Muscle of leg (tissue), 16 donors: ENCODE results near the gene SRL. TPM values are rescaled to one million over a fixed set of nuclear protein-coding genes. Genes with fewer than 3 reads are reported as not detected.

ENCODE experiments used
- DNase-seq: peaks from one replicate; pipeline ENCODE4 v3.0.0; 2013
- H3K27ac ChIP-seq: one replicate; pipeline ENCODE4 v1.5.1; 2013; ENCODE audit warnings: mild to moderate bottlenecking, low read length, control low read depth
- H3K27me3 ChIP-seq: one replicate; pipeline ENCODE4 v1.6.1; 2013; ENCODE audit warnings: low read length; ENCODE audit not compliant: control insufficient read depth, insufficient read depth
- H3K36me3 ChIP-seq: one replicate; pipeline ENCODE4 v1.6.1; 2013; ENCODE audit warnings: low read length; ENCODE audit not compliant: control insufficient read depth, insufficient read depth
- H3K4me1 ChIP-seq: one replicate; pipeline ENCODE4 v1.6.1; 2013; ENCODE audit warnings: low read length; ENCODE audit not compliant: control insufficient read depth, insufficient read depth
- H3K4me3 ChIP-seq: one replicate; pipeline ENCODE4 v1.5.1; 2013; ENCODE audit warnings: low read length, control low read depth
- H3K9me3 ChIP-seq: replicated peaks from 2 replicates; pipeline ENCODE4 v1.6.1; 2013; ENCODE audit warnings: low read depth, low read length; ENCODE audit not compliant: control insufficient read depth
- WGBS: methylation state at CpG from one replicate; pipeline ENCODE4 v1.1.5; 2013; ENCODE audit warnings: missing lambda C conversion rate; ENCODE audit not compliant: insufficient coverage; 5-methylcytosine and 5-hydroxymethylcytosine counted together
- long read RNA-seq, 11 donors: transcript quantifications; one replicate each; lab custom pipeline, GENCODE V29; 2026
- polyA plus RNA-seq, 8 donors: library from polyadenylated mRNA; unstranded; fragments of 120-200 nt; gene quantifications; one replicate each; pipeline versions ENCODE4 v1.2.1 to v1.2.3, GENCODE V29; 2013; ENCODE audit warnings: inconsistent platforms in 1 of 8, low replicate concordance in 1 of 8; ENCODE audit not compliant: insufficient read length in 8 of 8, insufficient read depth in 1 of 8
- total RNA-seq: library from RNA; stranded (reverse); fragments of 120-200 nt; gene quantifications from one replicate; pipeline ENCODE4 v1.2.4, GENCODE V29; 2013

Gene SRL
- total RNA-seq (365 TPM), polyA plus RNA-seq (100 to 1,000 TPM; 377 to 639 (median 502) TPM)
- long read RNA-seq, donor 1, full-length matches to known transcripts, result 51 of 61 reads
- long read RNA-seq, donor 1, partial matches to known transcripts, result 10 of 61 reads
- long read RNA-seq, donor 1, other reads (novel, unspliced or antisense), result 0 of 61 reads
- long read RNA-seq, donor 2, full-length matches to known transcripts, result 31 of 31 reads
- long read RNA-seq, donor 2, partial matches to known transcripts, result 0 of 31 reads
- long read RNA-seq, donor 2, other reads (novel, unspliced or antisense), result 0 of 31 reads
- long read RNA-seq, donor 3, full-length matches to known transcripts, result 109 of 170 reads
- long read RNA-seq, donor 3, partial matches to known transcripts, result 48 of 170 reads
- long read RNA-seq, donor 3, other reads (novel, unspliced or antisense), result 13 of 170 reads
- long read RNA-seq, donor 4, full-length matches to known transcripts, result 133 of 188 reads
- long read RNA-seq, donor 4, partial matches to known transcripts, result 40 of 188 reads
- long read RNA-seq, donor 4, other reads (novel, unspliced or antisense), result 15 of 188 reads
- long read RNA-seq, donor 5, full-length matches to known transcripts, result 193 of 286 reads
- long read RNA-seq, donor 5, partial matches to known transcripts, result 69 of 286 reads
- long read RNA-seq, donor 5, other reads (novel, unspliced or antisense), result 24 of 286 reads
- long read RNA-seq, donor 6, full-length matches to known transcripts, result 269 of 365 reads
- long read RNA-seq, donor 6, partial matches to known transcripts, result 90 of 365 reads
- long read RNA-seq, donor 6, other reads (novel, unspliced or antisense), result 6 of 365 reads
- long read RNA-seq, donor 7, full-length matches to known transcripts, result 148 of 192 reads
- long read RNA-seq, donor 7, partial matches to known transcripts, result 44 of 192 reads
- long read RNA-seq, donor 7, other reads (novel, unspliced or antisense), result 0 of 192 reads
- long read RNA-seq, donor 8, full-length matches to known transcripts, result 66 of 78 reads
- long read RNA-seq, donor 8, partial matches to known transcripts, result 6 of 78 reads
- long read RNA-seq, donor 8, other reads (novel, unspliced or antisense), result 6 of 78 reads
- long read RNA-seq, donor 9, full-length matches to known transcripts, result 126 of 200 reads
- long read RNA-seq, donor 9, partial matches to known transcripts, result 74 of 200 reads
- long read RNA-seq, donor 9, other reads (novel, unspliced or antisense), result 0 of 200 reads
- long read RNA-seq, donor 10, full-length matches to known transcripts, result 167 of 939 reads
- long read RNA-seq, donor 10, partial matches to known transcripts, result 761 of 939 reads
- long read RNA-seq, donor 10, other reads (novel, unspliced or antisense), result 11 of 939 reads
- long read RNA-seq, donor 11, full-length matches to known transcripts, result 93 of 128 reads
- long read RNA-seq, donor 11, partial matches to known transcripts, result 35 of 128 reads
- long read RNA-seq, donor 11, other reads (novel, unspliced or antisense), result 0 of 128 reads

GRCh38 chr16:4241928-4242283 lies at the start of gene SRL:
Gene SRL (minus strand): TSS chr16:4242080. CDS start chr16:4242067, 13 bp downstream.
- H3K9me3 ChIP-seq, result no peaks in the 10 kb centered on the region
- peaks cover 97% of the 10 kb centered on the region for H3K4me1 ChIP-seq
- H3K27me3 ChIP-seq, result no peaks in the 10 kb centered on the region
- peak within 1 kb of the TSS; percentile 60 for H3K4me3 ChIP-seq
- peak; percentile 71 for DNase-seq
- WGBS, result 51% methylated on average over 4 of the region's 12 CpGs
- peaks cover 11% of the 10 kb centered on the region for H3K36me3 ChIP-seq
- H3K27ac ChIP-seq, result peak within 1 kb of the TSS; percentile 98

GRCh38 chr16:4290236-4290830 lies 48.5 kb upstream of the SRL start:
- WGBS, result 58% methylated on average over 5 of the region's 8 CpGs
- Histone ChIP-seq H3K9me3 (no peaks in the 10 kb centered on the region), H3K27ac (no peak overlapping the region), H3K4me3 (no peak overlapping the region), H3K4me1 (peaks cover 39% of the 10 kb centered on the region), H3K36me3 (no peaks in the 10 kb centered on the region), H3K27me3 (no peaks in the 10 kb centered on the region)
- no peak for DNase-seq

DNA sequence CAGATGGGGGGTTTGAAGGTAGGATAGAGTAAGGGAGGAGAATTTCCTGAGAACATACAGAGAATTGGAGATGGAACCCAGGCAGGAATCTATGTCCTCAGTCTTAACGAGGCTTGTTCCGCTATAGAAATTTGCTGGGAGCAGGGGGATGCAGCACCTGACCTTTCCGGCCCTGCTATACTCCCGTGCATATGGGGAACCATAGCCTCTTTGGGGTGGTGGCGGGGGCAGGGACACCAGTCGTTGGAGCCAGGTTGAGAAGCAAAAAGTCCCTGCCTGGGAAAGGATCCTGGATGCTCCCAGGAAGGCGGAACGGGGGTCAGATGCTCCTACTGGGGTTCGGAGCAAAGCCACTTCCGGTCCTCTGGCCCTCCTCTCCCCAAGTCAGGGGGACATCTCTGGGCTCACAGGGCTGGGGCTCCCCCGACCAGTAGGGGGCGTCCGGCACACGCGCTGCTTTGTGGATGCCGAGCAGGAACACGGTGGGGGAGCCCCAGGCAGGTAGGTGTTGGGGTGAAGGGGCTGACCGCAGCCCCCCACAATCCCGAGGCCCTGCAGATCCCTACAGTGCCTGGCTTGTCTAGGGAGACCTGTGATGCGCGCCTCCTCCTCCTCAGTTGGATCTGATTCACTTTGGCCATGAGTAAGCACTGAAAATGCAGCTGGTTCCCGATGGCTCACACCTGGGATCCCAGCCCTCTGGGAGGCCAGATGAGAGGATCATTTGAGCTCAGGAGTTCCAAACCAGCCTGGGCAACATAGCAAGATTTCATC lies 46.5 kb upstream of the SRL start:
- no peak overlapping the region for H3K27ac ChIP-seq
- H3K4me1 ChIP-seq, result peaks cover 20% of the 10 kb centered on the region
- no peak overlapping the region for H3K4me3 ChIP-seq
- DNase-seq, result peak; percentile 65
- no peaks in the 10 kb centered on the region for H3K9me3 ChIP-seq
- H3K27me3 ChIP-seq, result peaks cover 4% of the 10 kb centered on the region
- H3K36me3 ChIP-seq, result no peaks in the 10 kb centered on the region
- WGBS, result 22% methylated on average over 14 of the region's 22 CpGs

DNA sequence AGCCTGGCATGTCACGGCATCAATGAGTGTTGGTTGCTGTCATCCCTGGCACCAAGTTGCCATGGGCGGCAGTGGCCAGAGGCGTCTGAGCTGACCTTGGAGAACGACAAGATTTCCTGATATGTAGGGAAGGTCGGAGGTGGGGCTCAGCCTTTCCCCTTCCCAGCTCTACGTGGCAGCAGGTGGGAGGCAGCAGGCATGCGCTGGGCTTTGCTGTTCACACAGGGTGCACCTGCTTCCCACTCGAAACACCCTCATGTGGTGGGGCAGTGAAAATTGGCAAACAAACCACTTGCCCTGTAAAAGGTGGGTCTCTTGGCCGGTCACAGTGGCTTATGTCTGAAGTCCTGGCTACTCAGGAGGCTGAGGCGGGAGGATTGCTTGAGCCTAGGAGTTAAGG lies 43.3 kb upstream of the SRL start:
- no peak overlapping the region for H3K27ac ChIP-seq
- no peak for DNase-seq
- 70% methylated on average over 8 of the region's 10 CpGs for WGBS

DNA sequence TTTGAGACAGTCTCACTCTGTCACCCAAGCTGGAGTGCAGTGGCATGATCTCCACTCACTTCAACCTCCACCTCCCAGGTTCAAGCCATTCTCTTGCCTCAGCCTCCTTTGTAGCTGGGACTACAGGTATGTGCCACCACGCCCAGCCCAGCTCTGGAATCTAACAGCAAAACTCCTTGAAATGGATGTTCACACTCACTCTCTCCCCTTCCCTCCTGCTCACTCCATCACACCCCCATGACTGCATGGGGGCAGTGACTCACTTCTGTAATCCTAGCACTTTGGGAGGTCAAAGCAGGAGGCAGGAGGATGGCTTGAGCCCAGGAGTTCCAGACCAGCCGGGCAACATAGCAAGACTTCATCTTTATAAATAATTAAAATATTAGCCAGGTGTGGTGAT lies 42.1 kb upstream of the SRL start:
- WGBS, result 100% methylated on average over 1 of the region's 2 CpGs
- H3K4me3 ChIP-seq, result no peak overlapping the region

More for the DNA sequence above, 43.3 kb upstream of the SRL start:
- H3K4me1 ChIP-seq, result peaks cover 8% of the 10 kb centered on the region
- H3K4me3 ChIP-seq, result no peak overlapping the region
- H3K36me3 ChIP-seq, result no peaks in the 10 kb centered on the region
- H3K27me3 ChIP-seq, result peaks cover 5% of the 10 kb centered on the region
- H3K9me3 ChIP-seq, result peaks cover 6% of the 10 kb centered on the region

DNA sequence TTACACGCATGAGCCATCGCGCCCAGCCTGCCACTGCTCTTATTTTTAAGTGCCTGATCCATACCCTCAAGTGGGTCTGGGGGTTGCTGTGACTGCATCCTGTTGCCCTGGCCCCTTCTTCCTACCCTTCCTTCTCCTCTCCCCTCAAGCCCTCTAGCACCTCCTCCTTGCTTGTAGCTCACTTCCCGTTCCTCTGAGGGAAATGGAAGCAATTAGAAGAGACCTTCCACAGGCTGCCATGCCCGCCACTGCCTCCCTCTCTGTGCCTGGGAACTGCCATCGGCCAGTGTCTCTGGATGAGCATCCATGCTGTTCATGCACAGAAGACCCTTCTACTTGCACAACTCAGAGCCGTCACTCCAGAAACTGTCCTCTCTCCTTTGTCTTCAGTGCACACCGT lies 41.6 kb upstream of the SRL start:
- Histone ChIP-seq H3K4me1 (peaks cover 4% of the 10 kb centered on the region), H3K36me3 (no peaks in the 10 kb centered on the region), H3K27ac (no peak overlapping the region), H3K4me3 (no peak overlapping the region), H3K27me3 (peaks cover 5% of the 10 kb centered on the region), H3K9me3 (peaks cover 6% of the 10 kb centered on the region)
- WGBS, result 70% methylated on average over 8 of the region's 8 CpGs
- no peak for DNase-seq

More for the DNA sequence above, 42.1 kb upstream of the SRL start:
- no peak for DNase-seq
- peaks cover 5% of the 10 kb centered on the region for H3K27me3 ChIP-seq
- H3K9me3 ChIP-seq, result peaks cover 6% of the 10 kb centered on the region
- no peaks in the 10 kb centered on the region for H3K36me3 ChIP-seq
- peaks cover 8% of the 10 kb centered on the region for H3K4me1 ChIP-seq
- no peak overlapping the region for H3K27ac ChIP-seq

- no peak overlapping the region for H3K4me3 ChIP-seq
- no peaks in the 10 kb centered on the region for H3K36me3 ChIP-seq
- H3K9me3 ChIP-seq, result peaks cover 6% of the 10 kb centered on the region
- peaks cover 5% of the 10 kb centered on the region for H3K27me3 ChIP-seq
- H3K27ac ChIP-seq, result no peak overlapping the region
- H3K4me1 ChIP-seq, result no peaks in the 10 kb centered on the region
- WGBS, result 100% methylated on average over 1 of the region's 2 CpGs
- no peak for DNase-seq
Measured at GRCh38 chr16:4280625-4281024, 38.7 kb upstream of the SRL start.

- no peak overlapping the region for H3K27ac ChIP-seq
- no peak overlapping the region for H3K4me3 ChIP-seq
- WGBS, result 83% methylated on average over 1 of the region's 2 CpGs
- H3K9me3 ChIP-seq, result peaks cover 6% of the 10 kb centered on the region
- no peak for DNase-seq
- H3K27me3 ChIP-seq, result no peaks in the 10 kb centered on the region
- H3K36me3 ChIP-seq, result no peaks in the 10 kb centered on the region
- H3K4me1 ChIP-seq, result peaks cover 9% of the 10 kb centered on the region
Measured at GRCh38 chr16:4277987-4278513, 36.2 kb upstream of the SRL start.
